Panc1 (cell line): ENCODE measurements around the gene R3HDM2. TPM values are rescaled to one million over a fixed set of nuclear protein-coding genes. Genes with fewer than 3 reads are reported as not detected.

Source experiments
- ATAC-seq: fragments of 200-7000 bp; cut with Tn5 transposase; 2 replicates; pipeline ENCODE4 v1.9.1; 2020; ENCODE audit warnings: mild to moderate bottlenecking, moderate library complexity
- BruUV-seq: library from RNA; stranded (reverse); fragments of 400-500 nt; replicated peaks from 2 replicates; lab custom pipeline; 2021; lab: Mats Ljungman, UMichigan
- CTCF ChIA-PET: fragments of 300-600 bp; sonication (Branson Sonifier 250); formaldehyde crosslinking; loops from one replicate; lab custom pipeline; 2022; ENCODE audit warnings: antibody characterized with exemption; lab: Charles Lee
- POLR2A ChIA-PET: fragments of 300-600 bp; sonication (Branson Sonifier 250); formaldehyde crosslinking; loops from one replicate; lab custom pipeline; 2022; ENCODE audit warnings: antibody characterized with exemption; lab: Charles Lee
- DNase-seq: peaks from one replicate; pipeline ENCODE4 v3.0.0-alpha.2; 2010; ENCODE audit warnings: low read depth, low spot score
- H3K27ac ChIP-seq: 2 replicates; pipeline ENCODE4 v1.5.1; 2011; ENCODE audit warnings: mild to moderate bottlenecking, low read length, inconsistent platforms
- H3K27me3 ChIP-seq: fragments of 200-500 bp; sonication (Bioruptor generic); 2 replicates; pipeline ENCODE4 v1.6.0; 2014; ENCODE audit warnings: low read length, inconsistent platforms; ENCODE audit not compliant: control insufficient read depth, insufficient read depth
- H3K36me3 ChIP-seq: fragments of 200-500 bp; sonication (Bioruptor generic); 2 replicates; pipeline ENCODE4 v1.5.1; 2014; ENCODE audit warnings: inconsistent platforms, mild to moderate bottlenecking, low read length, moderate library complexity; ENCODE audit not compliant: control insufficient read depth, insufficient read depth
- H3K4me1 ChIP-seq: 2 replicates; pipeline ENCODE4 v1.5.1; 2011; ENCODE audit warnings: inconsistent platforms, mild to moderate bottlenecking, low read length, moderate library complexity; ENCODE audit not compliant: control insufficient read depth, insufficient read depth
- H3K4me3 ChIP-seq, 2 experiments: 2 replicates each; pipeline ENCODE4 v1.5.1; 2011 to 2012; ENCODE audit warnings: low read depth in 2 of 2, low read length in 2 of 2, mild to moderate bottlenecking in 2 of 2, inconsistent platforms in 1 of 2, moderate library complexity in 1 of 2
- H3K9me3 ChIP-seq: fragments of 200-500 bp; sonication (Bioruptor generic); 2 replicates; pipeline ENCODE4 v1.5.1; 2014; ENCODE audit warnings: low read depth, mild to moderate bottlenecking, inconsistent platforms, low read length, moderate library complexity; ENCODE audit not compliant: control insufficient read depth, insufficient read depth
- CTCF ChIP-seq: fragments of 450-650 bp; IDR thresholded peaks from 2 replicates; pipeline ENCODE4 v1.5.1; 2017; ENCODE audit warnings: mild to moderate bottlenecking
- POLR2AphosphoS5 ChIP-seq: IDR thresholded peaks from 2 replicates; pipeline ENCODE4 v1.6.1; 2012; ENCODE audit warnings: mild to moderate bottlenecking, low read depth, low read length, moderate library complexity
- SIN3A ChIP-seq: IDR thresholded peaks from 2 replicates; pipeline ENCODE4 v1.6.1; 2012; ENCODE audit warnings: low read depth, mild to moderate bottlenecking, low read length, moderate library complexity, borderline replicate concordance; ENCODE audit not compliant: insufficient read depth
- TCF7L2 ChIP-seq: IDR thresholded peaks from 2 replicates; pipeline ENCODE4 v1.6.1; 2011; ENCODE audit warnings: mild to moderate bottlenecking, low read depth, low read length, inconsistent platforms
- in situ Hi-C: cut with HindIII; loops from 2 replicates; pipeline ENCODE4 v1.10.0; 2016; ENCODE audit warnings: low sequenced_read_pairs, low pct_unique_long_range_greater_than_20kb
- intact Hi-C: fragments of 100-400 bp; cut with micrococcal nuclease; formaldehyde crosslinking; loops from one replicate; pipeline ENCODE4 v1.10.0; 2022; ENCODE audit not compliant: unreplicated experiment
- total RNA-seq: library from RNA; stranded (reverse); gene quantifications from one replicate; pipeline ENCODE4 v1.2.1, GENCODE V29; 2021; ENCODE audit not compliant: unreplicated experiment
- TF ChIP-seq, protein P1 (sequence below), 2 experiments: IDR thresholded peaks; 2 replicates each; pipeline ENCODE4 v1.6.1; 2011 to 2012; ENCODE audit warnings: low read depth in 2 of 2, control low read depth in 1 of 2, low read length in 1 of 2, mild to moderate bottlenecking in 1 of 2, moderate library complexity in 1 of 2; ENCODE audit not compliant: insufficient read depth in 1 of 2

The R3HDM2 gene
- total RNA-seq, 1 experiment from 2014 or later = 56.5 TPM

DNA sequence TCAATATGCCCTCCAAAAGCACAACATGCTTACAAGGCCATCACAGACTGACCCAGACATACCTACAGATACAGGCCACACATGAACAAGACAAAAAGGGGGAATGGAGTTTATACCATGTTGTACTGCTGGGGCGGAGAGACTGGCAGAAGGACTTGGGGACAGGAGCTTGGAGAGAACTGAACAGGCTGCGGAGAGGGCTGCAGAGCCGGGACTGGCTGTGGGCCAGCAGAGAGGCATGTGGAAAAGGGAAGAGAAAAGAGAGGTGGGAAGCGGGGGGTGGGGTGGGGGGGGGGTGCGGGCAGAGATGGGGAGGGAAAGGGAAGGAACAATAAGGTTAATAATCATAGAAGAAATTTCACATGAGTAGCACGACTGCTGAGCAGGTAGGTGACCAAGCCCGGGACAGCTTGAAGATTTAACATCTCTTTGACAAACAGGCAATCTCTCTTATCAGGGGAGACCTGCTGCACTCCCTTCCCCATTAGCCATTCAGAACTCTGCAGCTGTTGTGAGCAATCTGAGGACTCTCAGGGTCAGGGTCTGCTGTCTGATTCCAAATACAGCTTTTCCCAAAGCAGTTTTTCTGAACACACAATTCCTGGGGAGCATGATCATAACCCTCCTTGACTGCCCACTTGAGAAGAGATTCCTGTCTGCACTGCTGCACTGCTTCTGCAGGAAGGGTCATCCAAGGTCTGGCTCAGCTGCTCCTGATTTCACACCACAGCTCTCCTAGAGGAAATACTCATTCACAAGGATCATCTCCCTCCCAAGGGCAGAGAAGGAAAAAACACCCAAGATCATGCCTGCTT is 158.3 kb downstream of the R3HDM2 start:
- ATAC-seq (no peak), DNase-seq (no peak)
- no peaks in the 10 kb centered on the region for H3K4me1 ChIP-seq
- ChIA-PET CTCF (interaction anchor here (0.5 to 1.1 kb wide), 3 partner anchors 9 to 182 kb away, joined by 3 to 4 read pairs (median 3); no protein-coding TSS in a partner anchor), POLR2A (no interaction called here)
- no peak overlapping the region for H3K27ac ChIP-seq
- H3K4me3 ChIP-seq = no peak overlapping the region
- TF ChIP-seq POLR2AphosphoS5 (no peak), TCF7L2 (no peak), SIN3A (no peak), CTCF (no peak)
- TF ChIP-seq, protein P1, sequence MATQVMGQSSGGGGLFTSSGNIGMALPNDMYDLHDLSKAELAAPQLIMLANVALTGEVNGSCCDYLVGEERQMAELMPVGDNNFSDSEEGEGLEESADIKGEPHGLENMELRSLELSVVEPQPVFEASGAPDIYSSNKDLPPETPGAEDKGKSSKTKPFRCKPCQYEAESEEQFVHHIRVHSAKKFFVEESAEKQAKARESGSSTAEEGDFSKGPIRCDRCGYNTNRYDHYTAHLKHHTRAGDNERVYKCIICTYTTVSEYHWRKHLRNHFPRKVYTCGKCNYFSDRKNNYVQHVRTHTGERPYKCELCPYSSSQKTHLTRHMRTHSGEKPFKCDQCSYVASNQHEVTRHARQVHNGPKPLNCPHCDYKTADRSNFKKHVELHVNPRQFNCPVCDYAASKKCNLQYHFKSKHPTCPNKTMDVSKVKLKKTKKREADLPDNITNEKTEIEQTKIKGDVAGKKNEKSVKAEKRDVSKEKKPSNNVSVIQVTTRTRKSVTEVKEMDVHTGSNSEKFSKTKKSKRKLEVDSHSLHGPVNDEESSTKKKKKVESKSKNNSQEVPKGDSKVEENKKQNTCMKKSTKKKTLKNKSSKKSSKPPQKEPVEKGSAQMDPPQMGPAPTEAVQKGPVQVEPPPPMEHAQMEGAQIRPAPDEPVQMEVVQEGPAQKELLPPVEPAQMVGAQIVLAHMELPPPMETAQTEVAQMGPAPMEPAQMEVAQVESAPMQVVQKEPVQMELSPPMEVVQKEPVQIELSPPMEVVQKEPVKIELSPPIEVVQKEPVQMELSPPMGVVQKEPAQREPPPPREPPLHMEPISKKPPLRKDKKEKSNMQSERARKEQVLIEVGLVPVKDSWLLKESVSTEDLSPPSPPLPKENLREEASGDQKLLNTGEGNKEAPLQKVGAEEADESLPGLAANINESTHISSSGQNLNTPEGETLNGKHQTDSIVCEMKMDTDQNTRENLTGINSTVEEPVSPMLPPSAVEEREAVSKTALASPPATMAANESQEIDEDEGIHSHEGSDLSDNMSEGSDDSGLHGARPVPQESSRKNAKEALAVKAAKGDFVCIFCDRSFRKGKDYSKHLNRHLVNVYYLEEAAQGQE (IDR thresholded peaks at IDR 0.05; ENCODE audit: insufficient read depth in 1 of 2, low read depth in 2 of 2, low read length in 1 of 2) = no peak
- H3K9me3 ChIP-seq = no peaks in the 10 kb centered on the region
- no peaks in the 10 kb centered on the region for H3K27me3 ChIP-seq
- in situ Hi-C loops (no loop called here), intact Hi-C loops (no loop called here)
- no TSS peak for BruUV-seq
- peaks cover 8% of the 10 kb centered on the region for H3K36me3 ChIP-seq

DNA sequence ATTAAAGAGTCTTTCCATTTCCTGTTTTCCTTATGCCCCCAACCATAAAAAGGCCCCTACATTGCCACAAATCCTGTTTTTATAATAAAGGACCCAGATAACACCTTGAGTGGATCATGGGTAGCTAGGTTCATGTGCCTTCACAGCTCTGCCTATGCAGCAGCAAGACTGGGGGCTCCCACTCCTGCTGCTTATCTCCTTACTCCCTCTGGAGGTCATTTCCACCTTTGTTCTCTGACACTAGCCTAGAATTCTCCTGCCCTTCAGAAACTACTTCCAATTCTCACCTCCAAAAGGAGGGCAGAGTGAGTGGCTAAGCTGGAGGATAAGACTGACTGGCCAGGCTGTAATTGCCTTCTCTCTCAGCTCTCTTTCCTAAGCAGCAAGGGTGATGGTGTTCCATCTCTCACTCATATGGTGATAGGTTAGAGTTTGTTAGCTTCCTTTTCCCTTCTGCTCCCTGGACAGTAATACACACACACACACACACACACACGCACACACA is 159.8 kb downstream of the R3HDM2 start:
- CTCF ChIA-PET = interaction anchor here (0.6 to 0.7 kb wide), 3 partner anchors 19 to 188 kb away, joined by 3 to 6 read pairs (median 4); no protein-coding TSS in a partner anchor

More for the DNA sequence above, 159.8 kb downstream of the R3HDM2 start:
- Histone ChIP-seq H3K9me3 (no peaks in the 10 kb centered on the region), H3K4me3 (no peak overlapping the region), H3K36me3 (peaks cover 8% of the 10 kb centered on the region), H3K27me3 (no peaks in the 10 kb centered on the region), H3K27ac (no peak overlapping the region), H3K4me1 (no peaks in the 10 kb centered on the region)
- no TSS peak for BruUV-seq
- no peak for TF ChIP-seq SIN3A
- no peak for TF ChIP-seq POLR2AphosphoS5
- no peak for TF ChIP-seq TCF7L2
- ATAC-seq (no peak), DNase-seq (no peak)
- intact Hi-C loops = no loop called here
- POLR2A ChIA-PET = no interaction called here
- in situ Hi-C loops = no loop called here
